Ascending aorta (tissue), 2 donors: ENCODE measurements around the gene TBRG1. TPM values are rescaled to one million over a fixed set of nuclear protein-coding genes. Genes with fewer than 3 reads are reported as not detected.

ENCODE experiments used
- DNase-seq, 2 donors: peaks; one replicate each; pipeline ENCODE4 v3.0.0-alpha.2; 2019; ENCODE audit warnings: low spot score in 2 of 2
- H3K27ac ChIP-seq, 2 donors: fragments of 200-600 bp; sonication (generic); one replicate each; pipeline ENCODE4 v1.5.1; 2016 to 2017; ENCODE audit warnings: mild to moderate bottlenecking in 1 of 2
- H3K27me3 ChIP-seq: fragments of 200-600 bp; sonication (generic); one replicate; pipeline ENCODE4 v1.5.1; 2017
- H3K36me3 ChIP-seq, 2 donors: fragments of 200-600 bp; sonication (generic); one replicate each; pipeline ENCODE4 v1.5.1; 2016
- H3K4me1 ChIP-seq, 2 donors: fragments of 200-600 bp; sonication (generic); one replicate each; pipeline ENCODE4 v1.5.1; 2016 to 2017; ENCODE audit warnings: mild to moderate bottlenecking in 1 of 2
- H3K4me3 ChIP-seq, 2 donors: fragments of 200-600 bp; sonication (generic); one replicate each; pipeline ENCODE4 v1.5.1; 2016 to 2017; ENCODE audit warnings: mild to moderate bottlenecking in 1 of 2
- H3K9me3 ChIP-seq, 2 donors: fragments of 200-600 bp; sonication (generic); one replicate each; pipeline ENCODE4 v1.5.1; 2016
- CTCF ChIP-seq, 3 experiments: fragments of 200-600 bp in 2 of 3; fragments of 450-650 bp in 1 of 3; sonication (generic) in 2 of 3; IDR thresholded peaks; one replicate each; pipeline ENCODE4 v1.5.1; 2016 to 2019; ENCODE audit warnings: antibody characterized with exemption in 3 of 3, mild to moderate bottlenecking in 1 of 3, moderate library complexity in 1 of 3
- intact Hi-C: fragments of 100-400 bp; cut with DNase I; formaldehyde crosslinking; loops from one replicate; pipeline ENCODE4 v1.15.1; 2023
- total RNA-seq: library from RNA; depleted of rRNA; stranded (reverse); fragments of >200 nt; gene quantifications from one replicate; pipeline ENCODE4 v1.1.0, GENCODE V29; 2016

Gene TBRG1
- total RNA-seq, 1 donor from 2014 or later: 21.2 TPM

- H3K9me3 ChIP-seq: no peaks in the 10 kb centered on the region
- no peaks in the 10 kb centered on the region for H3K4me1 ChIP-seq
- no peak for TF ChIP-seq CTCF (IDR thresholded peaks at IDR 0.05)
- H3K4me3 ChIP-seq: no peak overlapping the region
- intact Hi-C loops: no loop called here
- no peak for DNase-seq
- H3K27me3 ChIP-seq: no peaks in the 10 kb centered on the region
- H3K36me3 ChIP-seq: peaks cover 0 to 7% of the 10 kb centered on the region in 2 donors
- H3K27ac ChIP-seq: no peak overlapping the region
Observed at GRCh38 chr11:124662106-124662505, 39.4 kb downstream of the TBRG1 start.

- H3K36me3 ChIP-seq: peaks cover 0 to 6% of the 10 kb centered on the region in 2 donors
- no peak overlapping the region for H3K4me3 ChIP-seq
- intact Hi-C loops: no loop called here
- H3K27me3 ChIP-seq: no peaks in the 10 kb centered on the region
- DNase-seq: no peak
- TF ChIP-seq CTCF (IDR thresholded peaks at IDR 0.05): no peak
- no peaks in the 10 kb centered on the region for H3K9me3 ChIP-seq
- no peaks in the 10 kb centered on the region for H3K4me1 ChIP-seq
- no peak overlapping the region for H3K27ac ChIP-seq
Observed at GRCh38 chr11:124663861-124664260, 41.2 kb downstream of the TBRG1 start.

GRCh38 chr11:124667601-124668000 is 44.9 kb downstream of the TBRG1 start:
- no peaks in the 10 kb centered on the region for H3K9me3 ChIP-seq
- DNase-seq: no peak
- intact Hi-C loops: no loop called here
- H3K27ac ChIP-seq: no peak overlapping the region
- H3K27me3 ChIP-seq: no peaks in the 10 kb centered on the region
- no peak for TF ChIP-seq CTCF (IDR thresholded peaks at IDR 0.05)
- no peaks in the 10 kb centered on the region for H3K4me1 ChIP-seq
- no peaks in the 10 kb centered on the region for H3K36me3 ChIP-seq
- no peak overlapping the region for H3K4me3 ChIP-seq

GRCh38 chr11:124669193-124669592 is 46.5 kb downstream of the TBRG1 start:
- intact Hi-C loops: loop anchor here (1.0 to 2.0 kb wide), 4 partner anchors 24 to 168 kb away; partner anchors contain the start of gene MSANTD2
- TF ChIP-seq CTCF (IDR thresholded peaks at IDR 0.05): peak; percentile 73 to 82 (median 81)
- Histone ChIP-seq H3K27me3 (no peaks in the 10 kb centered on the region), H3K9me3 (no peaks in the 10 kb centered on the region), H3K4me1 (peaks cover under 1 to 3% of the 10 kb centered on the region in 2 donors), H3K27ac (no peak overlapping the region), H3K4me3 (no peak overlapping the region), H3K36me3 (no peaks in the 10 kb centered on the region)
- peak in 1 of 2 donors; percentile 67 for DNase-seq

GRCh38 chr11:124670732-124671131 is 48.1 kb downstream of the TBRG1 start:
- no peaks in the 10 kb centered on the region for H3K27me3 ChIP-seq
- no peak overlapping the region for H3K4me3 ChIP-seq
- H3K4me1 ChIP-seq: peaks cover 4 to 16% of the 10 kb centered on the region in 2 donors
- H3K9me3 ChIP-seq: no peaks in the 10 kb centered on the region
- no peak for TF ChIP-seq CTCF (IDR thresholded peaks at IDR 0.05)
- DNase-seq: no peak
- no peak overlapping the region for H3K27ac ChIP-seq
- H3K36me3 ChIP-seq: no peaks in the 10 kb centered on the region
- intact Hi-C loops: loop anchor here (10.0 kb wide), 1 partner anchor 556 kb away; the partner anchor contains the start of gene VWA5A
